ENCODE data around the gene EAF2.
"Not testable (repeated sequence)": the region's sequence is repeated elsewhere in the genome, so short reads cannot be mapped to it uniquely, and the experiment has no call there.

The EAF2 gene

DNA sequence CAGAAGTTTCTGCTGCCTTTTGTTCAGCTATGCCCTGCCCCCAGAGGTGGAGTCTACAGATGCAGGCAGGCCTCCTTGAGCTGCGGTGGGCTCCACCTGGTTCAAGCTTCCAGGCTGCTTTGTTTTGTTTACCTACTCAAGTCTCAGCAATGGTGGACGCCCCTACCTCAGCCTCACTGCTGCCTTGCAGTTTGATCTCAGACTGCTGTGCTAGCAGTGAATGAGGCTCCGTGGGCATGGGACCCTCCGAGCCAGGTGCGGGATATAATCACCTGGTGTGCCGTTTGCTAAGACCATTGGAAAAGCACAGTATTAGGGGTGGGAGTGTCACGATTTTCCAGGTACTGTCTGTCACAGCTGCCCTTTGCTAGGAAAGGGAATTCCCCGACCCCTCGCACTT is 28.2 kb downstream of the EAF2 start:
- DNase-seq (ENCODE audit: low read depth) = not testable (repeated sequence)

- DNase-seq (ENCODE audit: low read depth) = no peak
Observed at GRCh38 chr3:121863801-121864200, 28.8 kb downstream of the EAF2 start.

DNA sequence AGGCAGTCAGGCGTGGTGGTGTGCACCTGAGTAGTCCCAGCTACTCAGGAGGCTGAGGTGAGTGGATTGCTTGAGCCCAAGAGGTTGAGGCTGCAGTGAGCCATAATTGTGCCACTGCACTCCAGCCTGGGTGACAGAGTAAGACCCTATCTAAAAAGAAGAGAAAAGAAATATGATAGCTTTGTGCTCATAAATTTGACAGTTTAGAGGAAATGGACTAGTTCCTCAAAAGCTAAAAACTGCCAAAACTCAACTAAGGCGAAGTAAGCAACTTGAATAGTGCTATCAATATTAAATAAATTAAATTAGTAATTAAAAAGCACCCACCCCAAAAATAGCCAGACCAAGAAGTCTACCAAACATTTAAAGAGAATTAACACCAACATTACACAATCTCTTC is 34.7 kb downstream of the EAF2 start:
- DNase-seq (ENCODE audit: low read depth) = no peak

GRCh38 chr3:121870717-121871116 is 35.7 kb downstream of the EAF2 start:
- DNase-seq (ENCODE audit: low read depth) = no peak

GRCh38 chr3:121871430-121871829 is 36.4 kb downstream of the EAF2 start:
- DNase-seq (ENCODE audit: low read depth) = no peak

GRCh38 chr3:121878411-121878810 is 43.4 kb downstream of the EAF2 start:
- no peak for DNase-seq (ENCODE audit: low read depth)

DNA sequence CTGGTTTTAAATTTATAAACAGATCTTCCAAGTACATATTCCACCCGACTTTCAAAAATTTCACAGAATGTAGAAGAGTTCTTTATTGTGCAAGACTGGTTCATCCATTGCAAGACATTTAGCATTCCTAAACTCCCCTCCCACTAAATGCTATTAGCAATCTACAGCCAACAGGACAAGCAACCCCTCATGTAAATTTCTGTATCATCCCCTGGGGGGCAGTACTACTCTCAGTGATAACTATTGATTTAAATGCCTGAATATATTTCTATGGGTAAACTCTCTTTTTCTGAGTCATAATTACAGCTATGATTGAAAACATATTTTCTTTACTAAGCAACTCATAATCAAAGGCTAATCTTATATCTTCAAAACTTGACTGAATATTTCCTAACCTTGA is 48.5 kb downstream of the EAF2 start:
- DNase-seq (ENCODE audit: low read depth) = no peak

DNA sequence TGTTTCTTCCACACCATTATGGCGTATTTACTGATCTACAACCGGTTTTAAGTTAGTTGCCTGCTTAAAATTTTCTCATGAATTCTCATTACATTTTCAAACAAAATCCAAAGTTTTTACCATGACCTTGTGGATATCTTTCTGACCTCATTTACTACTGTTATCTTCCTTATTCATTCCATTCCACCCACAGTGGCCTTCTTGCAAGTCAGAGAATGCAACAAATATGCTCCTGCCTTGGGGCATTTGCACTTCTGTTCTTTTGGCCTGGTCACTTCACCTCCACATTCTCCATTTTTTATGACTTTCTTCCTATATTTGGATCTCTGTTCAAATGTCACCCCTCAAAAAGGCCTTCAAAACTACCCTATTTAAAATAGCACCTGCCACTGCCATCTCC is 50.4 kb downstream of the EAF2 start:
- no peak for DNase-seq (ENCODE audit: low read depth)

GRCh38 chr3:121894301-121894990 is 59.4 kb downstream of the EAF2 start, which contains the start of gene SLC15A2:
Gene SLC15A2 (plus strand): TSS chr3:121894401. CDS start chr3:121894477, 76 bp downstream.
- DNase-seq (ENCODE audit: low read depth) = no peak

GRCh38 chr3:121895121-121895520 is 60.1 kb downstream of the EAF2 start:
- DNase-seq (ENCODE audit: low read depth) = no peak

- no peak for DNase-seq (ENCODE audit: low read depth)
Observed at GRCh38 chr3:121895736-121896135, 60.7 kb downstream of the EAF2 start.

DNA sequence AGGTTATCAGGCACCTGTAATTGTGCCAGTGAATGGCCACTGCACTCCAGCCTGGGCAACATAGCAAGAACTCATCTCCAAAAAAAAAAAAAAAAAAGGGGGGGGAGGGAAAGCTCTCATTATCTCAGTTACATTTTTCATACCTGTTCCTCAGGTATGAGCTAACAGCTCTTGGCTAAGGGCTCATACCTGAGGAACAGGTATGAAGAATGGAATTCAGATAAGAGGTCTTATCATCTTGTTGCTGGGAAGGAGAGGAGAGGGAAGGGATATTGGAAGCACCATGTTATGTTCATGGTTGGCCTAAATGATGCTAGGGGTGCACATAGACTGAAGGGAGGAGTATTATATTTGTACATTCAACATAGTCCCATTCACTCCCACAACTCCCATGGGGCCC is 61.8 kb downstream of the EAF2 start:
- DNase-seq (ENCODE audit: low read depth) = no peak

- no peak for DNase-seq (ENCODE audit: low read depth)
Observed at GRCh38 chr3:121897296-121897695, 62.3 kb downstream of the EAF2 start.

DNA sequence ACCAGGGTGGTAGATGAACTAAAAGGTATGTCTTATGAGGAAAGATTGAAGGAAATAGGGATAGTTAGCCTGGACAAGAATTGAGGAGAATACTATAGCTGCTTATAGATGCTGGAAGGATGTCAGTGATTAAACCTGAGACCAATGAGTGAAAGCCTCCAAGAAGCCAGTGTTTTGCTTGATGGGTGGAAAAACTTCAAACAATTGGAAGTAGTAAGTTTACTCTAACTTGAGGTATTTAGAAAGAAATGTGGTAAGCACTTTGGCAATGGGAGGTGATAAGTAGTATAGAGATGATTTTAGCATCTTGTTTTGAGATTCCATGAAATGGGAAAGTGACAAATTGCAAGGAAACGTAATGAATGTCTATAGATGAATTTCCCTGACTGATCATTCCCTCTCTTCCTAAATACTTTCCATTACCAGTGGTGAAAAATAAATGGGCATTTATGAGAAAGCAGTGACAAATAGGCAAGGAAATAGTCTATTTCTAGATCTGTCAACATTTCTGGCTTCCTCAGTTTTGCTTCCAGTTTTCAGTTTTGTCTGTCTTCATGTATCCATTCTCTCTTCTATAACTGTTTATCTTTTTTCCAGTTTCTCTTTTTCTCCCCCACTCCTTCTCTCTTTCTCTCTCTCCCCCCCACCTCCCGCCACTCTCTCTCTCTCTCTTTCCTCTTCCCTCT is 78.4 kb downstream of the EAF2 start:
- DNase-seq (ENCODE audit: low read depth) = no peak

DNA sequence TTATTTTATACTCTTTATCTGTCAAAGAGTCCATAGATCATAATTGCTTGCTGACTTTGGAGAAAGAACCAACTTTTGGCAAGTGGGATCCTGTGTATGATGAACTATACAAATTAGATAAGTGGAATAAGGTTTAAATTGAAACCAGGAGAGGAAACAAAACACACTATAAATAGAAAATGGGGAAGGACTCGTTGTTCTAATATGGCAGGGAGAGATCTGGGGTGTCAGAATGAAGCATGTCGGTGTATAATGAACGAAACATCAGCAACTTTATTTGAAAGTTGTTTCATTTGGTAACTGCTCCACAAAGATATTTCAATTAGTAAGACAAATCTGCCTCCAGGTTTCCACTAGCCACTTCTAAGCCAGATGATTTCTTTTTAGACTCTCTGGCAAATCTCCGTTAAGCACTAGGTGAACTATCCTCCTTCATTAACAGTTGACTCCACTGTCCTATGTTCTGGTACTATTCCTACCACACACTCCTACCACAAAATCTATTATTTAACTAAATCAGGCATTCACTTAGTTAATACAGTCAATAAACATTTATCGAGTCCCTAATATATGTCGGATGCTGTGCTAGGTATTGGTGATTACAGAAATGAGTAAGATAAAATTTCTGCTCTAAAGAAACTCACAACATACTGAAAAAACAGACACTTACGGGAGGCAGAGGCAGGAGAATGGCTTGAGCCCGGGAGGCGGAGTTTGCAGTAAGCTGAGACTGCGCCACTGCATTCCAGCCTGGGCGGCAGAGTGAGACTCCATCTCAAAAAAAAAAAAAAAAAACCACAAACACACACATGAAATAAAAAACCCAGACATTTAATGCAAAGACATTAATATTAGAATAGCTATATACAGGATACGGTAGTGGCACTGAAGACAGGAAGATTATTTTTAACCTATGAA is 79.3 kb downstream of the EAF2 start:
- no peak for DNase-seq (ENCODE audit: low read depth)

DNA sequence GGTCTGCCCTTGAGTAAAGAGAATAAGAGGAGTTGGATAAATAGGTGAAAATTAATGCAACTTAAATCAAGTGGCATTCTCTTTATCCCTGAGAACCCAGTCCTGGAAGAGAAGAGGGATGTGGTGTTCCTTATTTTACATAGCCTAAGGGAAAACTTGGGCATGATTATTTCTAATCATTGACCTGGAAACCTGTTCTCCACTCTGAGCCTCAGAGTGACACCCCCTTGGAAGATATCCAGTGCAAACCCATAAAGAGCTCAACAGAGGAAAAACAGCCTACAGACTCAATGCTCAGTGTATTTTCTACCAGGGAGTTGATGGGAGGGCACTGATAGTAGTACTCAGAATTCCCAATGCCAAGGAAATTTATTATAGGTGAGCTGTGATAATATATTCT is 81.2 kb downstream of the EAF2 start:
- no peak for DNase-seq (ENCODE audit: low read depth)

DNA sequence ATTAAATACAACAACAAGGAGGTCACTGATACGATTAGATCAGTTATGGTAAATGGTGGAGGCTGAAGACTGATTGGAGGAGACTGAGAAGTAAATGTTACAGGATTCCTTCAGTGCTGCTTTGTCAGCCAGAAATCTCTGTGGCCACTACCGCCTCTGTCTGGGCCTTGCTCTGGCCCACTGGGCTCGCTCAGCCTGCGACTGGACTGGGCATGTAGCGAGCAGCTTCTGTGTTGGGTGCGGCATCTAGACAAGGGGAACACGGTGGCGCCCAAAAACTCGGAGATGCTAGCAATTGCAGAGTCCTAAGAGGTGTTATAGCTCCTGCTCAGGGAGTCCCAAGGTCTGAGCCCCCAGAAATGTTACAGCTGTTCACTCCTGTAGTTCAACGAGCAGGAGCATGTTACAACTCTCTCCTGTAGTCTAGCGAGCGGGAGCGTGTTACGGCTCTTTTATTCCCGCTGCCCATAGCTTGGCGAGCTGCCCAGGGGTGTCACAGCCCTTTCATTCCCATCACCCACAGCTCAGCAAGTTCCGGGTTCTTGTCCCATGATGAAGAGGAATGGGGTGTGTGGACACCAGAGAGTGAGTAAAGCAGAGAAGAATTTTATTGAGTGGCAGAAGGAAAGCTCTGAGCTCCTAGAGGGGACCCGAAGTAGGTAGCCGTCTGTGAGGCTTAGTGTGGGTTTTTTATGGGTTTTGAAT is 83.9 kb downstream of the EAF2 start:
- no peak for DNase-seq (ENCODE audit: low read depth)

DNA sequence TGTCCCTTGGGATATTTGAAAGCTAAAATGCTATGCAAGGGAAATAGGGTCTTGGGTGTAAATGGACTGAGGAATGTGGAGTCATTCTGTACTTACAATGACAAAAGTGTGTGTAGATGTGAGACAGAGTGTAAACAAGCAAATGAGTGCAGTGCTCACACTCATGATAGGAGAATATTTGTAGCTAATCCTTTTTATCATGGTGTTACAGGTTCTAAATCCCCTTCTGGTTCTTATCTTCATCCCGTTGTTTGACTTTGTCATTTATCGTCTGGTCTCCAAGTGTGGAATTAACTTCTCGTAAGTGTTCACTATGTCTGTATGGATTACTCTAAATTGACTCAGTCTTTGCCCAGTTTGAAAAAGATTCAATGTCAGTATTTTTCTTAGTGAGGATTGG is 89.7 kb downstream of the EAF2 start:
- DNase-seq (ENCODE audit: low read depth) = no peak

- no peak for DNase-seq (ENCODE audit: low read depth)
Observed at GRCh38 chr3:121926380-121926779, 91.4 kb downstream of the EAF2 start.

All from stimulated activated CD8-positive, alpha-beta memory T cell treated with anti-CD3 and anti-CD28 coated beads, Interleukin-12 subunit alpha, Interleukin-12 subunit beta, amount 100 ng/mL, for 4 hours (primary cell).